CD4-positive, alpha-beta T cell treated with Interleukin-17A for 1 hour (primary cell): ENCODE data around the gene TPRN.

ENCODE experiments used
- DNase-seq: peaks from one replicate; pipeline ENCODE4 v3.0.0-alpha.2; 2020

TPRN gene

GRCh38 chr9:137171149-137171900 is 29.2 kb downstream of the TPRN start:
- DNase-seq, result no peak

- no peak for DNase-seq
Measured at GRCh38 chr9:137170486-137171148, 29.9 kb downstream of the TPRN start.

- no peak for DNase-seq
Measured at GRCh38 chr9:137169896-137170358, 30.6 kb downstream of the TPRN start, which contains the start of gene LRRC26. LRRC26 (minus strand) TSS chr9:137170051; CDS start chr9:137169943, 108 bp downstream.

GRCh38 chr9:137168904-137169856 is 31.4 kb downstream of the TPRN start:
- no peak for DNase-seq

- DNase-seq, result no peak
Measured at GRCh38 chr9:137168573-137168903, 32.0 kb downstream of the TPRN start.

- no peak for DNase-seq
Measured at GRCh38 chr9:137167747-137168572, 32.6 kb downstream of the TPRN start.

GRCh38 chr9:137167277-137167746 is 33.2 kb downstream of the TPRN start:
- DNase-seq, result no peak

- no peak for DNase-seq
Measured at GRCh38 chr9:137166380-137167229, 33.9 kb downstream of the TPRN start.

- DNase-seq, result no peak
Measured at GRCh38 chr9:137165250-137165836, 35.2 kb downstream of the TPRN start.

GRCh38 chr9:137164370-137165249 is 35.9 kb downstream of the TPRN start:
- no peak for DNase-seq

GRCh38 chr9:137163805-137164204 is 36.7 kb downstream of the TPRN start:
- no peak for DNase-seq

GRCh38 chr9:137163365-137163715 is 37.2 kb downstream of the TPRN start:
- no peak for DNase-seq

GRCh38 chr9:137162505-137163364 is 37.8 kb downstream of the TPRN start:
- no peak for DNase-seq

- DNase-seq, result no peak
Measured at GRCh38 chr9:137161558-137162486, 38.7 kb downstream of the TPRN start.

GRCh38 chr9:137160716-137161557 is 39.6 kb downstream of the TPRN start:
- no peak for DNase-seq

GRCh38 chr9:137160054-137160425 is 40.5 kb downstream of the TPRN start:
- DNase-seq, result no peak
